Epidermal melanocyte (primary cell): ENCODE results near the gene BRAT1.

Source experiments
- DNase-seq: peaks from one replicate; pipeline ENCODE4 v3.0.0; 2011; ENCODE audit warnings: low spot score; ENCODE audit not compliant: insufficient read length

The BRAT1 gene

DNA sequence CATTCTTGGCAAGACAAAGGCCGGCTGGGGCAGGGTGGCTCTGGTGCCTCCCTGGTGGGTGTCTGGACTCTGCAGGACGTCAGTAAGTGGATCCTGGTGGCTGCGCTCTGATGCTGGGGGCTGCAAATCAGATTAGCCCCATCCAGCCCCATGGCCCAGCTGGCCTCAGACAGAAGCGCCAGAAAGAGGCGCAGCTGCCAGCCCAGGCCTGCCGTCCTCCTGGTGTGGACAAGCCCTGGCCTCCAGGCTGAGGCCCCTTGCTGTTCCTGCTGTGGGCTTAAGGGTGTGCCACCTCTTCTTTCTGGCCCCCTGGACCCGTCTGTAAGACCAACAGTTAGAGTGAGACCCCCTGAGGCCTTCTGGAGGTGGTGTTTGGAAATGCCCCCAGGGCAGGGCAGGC lies 41.6 kb downstream of the BRAT1 start:
- DNase-seq = no peak

DNA sequence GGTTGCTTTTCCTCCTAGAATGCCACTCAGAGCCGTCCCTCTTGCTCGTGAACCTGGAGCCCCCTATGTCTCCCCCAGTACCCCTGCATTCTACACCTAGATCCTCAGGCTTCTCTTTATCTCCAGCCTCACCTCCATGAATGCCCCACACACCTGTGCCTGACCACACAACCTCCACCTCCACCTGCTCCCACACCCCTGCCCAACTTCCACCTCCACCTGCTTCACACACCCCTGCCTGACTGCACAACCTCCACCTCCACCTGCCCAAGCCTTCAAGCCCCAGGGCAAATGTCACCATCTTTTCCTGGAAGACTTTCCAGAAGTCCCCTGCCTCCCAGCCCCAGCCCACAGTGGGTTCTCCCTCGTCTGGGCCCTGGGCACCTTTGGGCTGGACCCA lies 42.6 kb downstream of the BRAT1 start:
- DNase-seq = no peak

- no peak for DNase-seq
These were observed 43.1 kb downstream of the BRAT1 start for GRCh38 chr7:2512179-2512661.

GRCh38 chr7:2511769-2512168 lies 43.6 kb downstream of the BRAT1 start:
- no peak for DNase-seq

DNA sequence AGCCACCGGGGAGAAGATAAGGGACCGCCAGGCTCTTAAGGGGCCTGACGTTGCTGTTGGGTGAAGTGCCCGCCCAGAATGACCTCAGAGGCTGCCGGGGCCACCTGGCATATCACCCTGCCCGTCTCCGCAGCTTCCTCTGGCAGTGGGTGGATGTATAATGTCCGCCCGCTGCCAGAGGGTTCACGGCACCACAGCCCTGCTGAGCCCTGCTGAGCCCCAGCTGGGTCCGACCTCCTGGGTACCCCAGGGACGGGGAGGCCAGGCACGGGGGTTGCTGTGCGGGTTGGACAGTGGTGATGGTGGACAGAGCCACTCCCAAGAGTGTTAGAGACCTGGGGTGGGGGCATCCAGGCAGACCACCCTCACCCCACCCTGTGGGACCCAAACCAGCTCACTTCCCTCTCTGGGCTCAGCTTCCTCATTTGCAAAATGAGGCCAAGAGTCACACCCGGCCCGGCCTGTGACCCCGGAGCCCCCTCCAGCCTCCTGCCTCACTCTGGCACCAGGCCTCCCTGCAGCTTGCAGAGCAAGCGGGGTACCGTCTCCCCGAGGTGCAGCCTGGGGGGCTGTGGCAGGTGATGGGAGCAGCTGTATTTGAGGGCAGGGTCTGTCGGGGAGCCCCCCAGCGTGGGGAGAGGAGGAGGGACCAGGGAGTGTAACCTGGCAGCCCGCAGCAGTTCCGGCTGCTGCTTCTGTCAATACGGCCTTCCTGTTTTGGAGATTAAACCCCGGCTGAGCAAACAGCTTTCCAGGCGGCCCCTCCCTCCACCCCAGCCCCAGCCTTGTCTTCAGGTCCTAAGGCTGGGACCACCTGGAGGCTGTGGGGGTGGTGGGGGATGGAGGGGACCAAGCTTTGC lies 44.2 kb downstream of the BRAT1 start:
- DNase-seq = no peak

- DNase-seq = no peak
These were observed 45.1 kb downstream of the BRAT1 start for GRCh38 chr7:2510130-2510776.

DNA sequence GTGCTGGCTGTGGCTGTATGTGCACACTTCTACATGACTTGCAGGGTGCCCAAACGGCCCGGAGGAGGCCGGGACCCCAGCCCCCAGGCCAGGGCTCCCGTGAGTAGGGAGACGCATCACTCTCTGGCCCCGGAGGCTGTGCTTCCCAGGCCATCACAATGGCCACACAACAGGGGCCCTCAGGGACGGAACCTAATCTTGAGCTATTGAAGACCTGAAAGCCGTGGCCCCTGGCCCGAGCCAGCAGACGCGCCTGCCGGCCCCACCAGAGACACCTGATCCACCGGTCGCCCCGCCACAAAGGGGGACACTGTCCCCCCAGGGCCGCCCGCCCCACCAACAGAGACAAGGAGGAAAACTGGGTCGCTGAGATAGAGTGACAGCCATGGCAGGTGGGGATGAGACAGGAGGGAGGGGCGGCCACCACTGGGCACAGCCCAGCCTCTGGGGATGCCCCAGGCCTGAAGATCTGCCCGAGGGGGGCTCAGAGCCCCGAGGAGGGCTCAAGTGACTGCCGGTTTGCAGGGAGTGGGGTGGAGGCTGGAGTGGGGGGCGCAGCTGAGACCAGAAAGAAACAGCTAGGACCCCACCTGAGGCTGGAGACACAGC lies 45.9 kb downstream of the BRAT1 start:
- DNase-seq = no peak

DNA sequence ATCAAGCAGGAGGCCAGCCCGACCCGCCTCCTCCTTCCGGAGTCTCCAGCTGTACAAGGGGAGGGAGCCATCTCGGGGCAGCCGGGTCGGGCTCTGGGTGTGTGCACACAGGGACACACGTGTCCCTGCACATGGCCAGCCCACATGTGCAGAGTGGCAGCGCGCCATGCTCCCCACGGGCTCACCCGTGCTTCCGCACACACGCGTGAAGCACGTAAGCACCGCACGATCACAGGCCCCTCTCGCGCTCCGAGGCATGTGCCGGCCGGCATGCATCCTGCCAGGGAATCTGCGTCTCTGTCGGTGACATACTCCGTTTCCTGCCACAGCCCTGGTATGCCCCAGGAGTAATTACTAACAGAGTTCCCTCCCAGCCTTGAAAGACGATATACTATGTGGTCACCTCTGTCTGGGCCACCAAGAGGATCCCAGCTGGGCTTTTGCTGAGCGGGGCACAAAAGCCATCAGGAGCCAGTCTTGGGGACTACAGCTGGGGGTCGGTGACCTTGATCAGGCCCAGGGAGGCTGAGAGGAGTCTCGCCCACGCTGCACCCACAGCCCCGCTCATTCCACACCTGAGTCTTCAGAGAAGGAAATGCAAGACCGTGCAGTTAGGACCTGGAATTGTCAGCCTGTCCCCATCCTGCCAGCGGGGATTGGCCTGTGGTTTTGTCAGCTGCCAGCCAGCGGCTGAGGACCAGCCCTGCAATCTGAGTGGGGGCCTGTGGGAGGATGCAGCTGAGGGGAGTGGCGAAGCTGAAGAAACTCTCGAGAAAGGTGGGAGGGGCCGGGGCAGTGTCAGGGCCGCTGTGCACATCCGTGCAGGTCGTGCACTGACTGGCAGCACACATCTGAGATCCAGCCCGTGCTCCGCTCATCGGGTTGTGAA lies 46.8 kb downstream of the BRAT1 start:
- DNase-seq = peak; percentile 77

GRCh38 chr7:2507917-2508306 lies 47.4 kb downstream of the BRAT1 start:
- no peak for DNase-seq

DNA sequence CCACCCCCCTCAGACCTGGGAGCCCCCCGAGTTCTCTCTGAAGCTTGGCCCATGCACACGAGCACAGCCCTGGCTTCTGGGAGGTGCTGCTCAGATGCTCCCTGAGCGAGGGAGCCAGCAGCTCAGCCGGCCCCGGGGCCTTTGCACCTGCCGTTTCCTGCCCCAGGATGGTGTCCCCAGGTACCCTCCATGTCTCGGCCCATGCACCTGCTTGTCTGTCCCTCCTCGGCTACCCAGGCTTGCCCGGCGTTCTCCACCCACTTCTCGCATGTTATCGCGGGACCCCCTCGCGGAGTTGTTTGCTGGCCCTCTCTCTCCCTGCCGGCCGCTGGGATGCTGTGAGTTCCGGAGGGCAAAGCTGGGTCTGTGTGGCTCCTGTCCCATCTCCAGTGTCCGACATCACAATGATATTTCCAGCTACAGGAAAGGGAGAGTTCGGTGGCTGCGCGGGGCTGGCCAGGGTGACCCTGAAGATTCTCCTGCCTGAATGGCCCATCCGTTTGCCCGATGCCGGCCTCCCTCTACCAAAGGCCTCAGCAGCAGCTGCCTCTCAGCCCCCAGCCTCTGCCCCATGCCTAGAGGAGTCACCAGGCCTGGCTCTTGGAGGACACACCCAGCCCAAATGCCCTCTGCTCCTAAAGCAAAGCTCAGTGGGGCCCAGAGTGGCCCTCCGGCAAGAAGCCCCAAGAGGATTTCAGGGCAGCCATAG lies 48.0 kb downstream of the BRAT1 start:
- DNase-seq = no peak

DNA sequence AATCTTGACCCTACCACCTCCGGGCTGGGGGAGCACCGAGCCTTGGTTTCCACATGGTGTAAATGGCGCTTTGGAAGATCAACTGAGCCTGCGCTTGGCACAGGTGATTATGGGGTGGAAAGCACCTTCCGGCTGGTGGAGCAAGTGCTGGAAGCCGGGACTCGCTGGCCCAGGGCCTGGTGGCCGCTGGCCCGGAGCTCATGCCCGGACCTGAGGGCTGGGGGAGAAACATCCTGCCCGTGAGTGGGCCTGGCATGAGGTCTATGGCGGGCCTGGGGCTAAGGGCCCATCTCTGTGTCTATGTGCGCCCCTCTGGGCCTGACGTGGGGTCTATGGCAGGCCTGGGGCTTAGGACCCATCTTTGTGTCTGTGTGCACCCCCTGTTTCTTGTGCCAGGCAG lies 49.9 kb downstream of the BRAT1 start:
- no peak for DNase-seq

GRCh38 chr7:2504889-2505375 lies 50.4 kb downstream of the BRAT1 start:
- DNase-seq = no peak

GRCh38 chr7:2504128-2504888 lies 51.0 kb downstream of the BRAT1 start:
- DNase-seq = no peak

DNA sequence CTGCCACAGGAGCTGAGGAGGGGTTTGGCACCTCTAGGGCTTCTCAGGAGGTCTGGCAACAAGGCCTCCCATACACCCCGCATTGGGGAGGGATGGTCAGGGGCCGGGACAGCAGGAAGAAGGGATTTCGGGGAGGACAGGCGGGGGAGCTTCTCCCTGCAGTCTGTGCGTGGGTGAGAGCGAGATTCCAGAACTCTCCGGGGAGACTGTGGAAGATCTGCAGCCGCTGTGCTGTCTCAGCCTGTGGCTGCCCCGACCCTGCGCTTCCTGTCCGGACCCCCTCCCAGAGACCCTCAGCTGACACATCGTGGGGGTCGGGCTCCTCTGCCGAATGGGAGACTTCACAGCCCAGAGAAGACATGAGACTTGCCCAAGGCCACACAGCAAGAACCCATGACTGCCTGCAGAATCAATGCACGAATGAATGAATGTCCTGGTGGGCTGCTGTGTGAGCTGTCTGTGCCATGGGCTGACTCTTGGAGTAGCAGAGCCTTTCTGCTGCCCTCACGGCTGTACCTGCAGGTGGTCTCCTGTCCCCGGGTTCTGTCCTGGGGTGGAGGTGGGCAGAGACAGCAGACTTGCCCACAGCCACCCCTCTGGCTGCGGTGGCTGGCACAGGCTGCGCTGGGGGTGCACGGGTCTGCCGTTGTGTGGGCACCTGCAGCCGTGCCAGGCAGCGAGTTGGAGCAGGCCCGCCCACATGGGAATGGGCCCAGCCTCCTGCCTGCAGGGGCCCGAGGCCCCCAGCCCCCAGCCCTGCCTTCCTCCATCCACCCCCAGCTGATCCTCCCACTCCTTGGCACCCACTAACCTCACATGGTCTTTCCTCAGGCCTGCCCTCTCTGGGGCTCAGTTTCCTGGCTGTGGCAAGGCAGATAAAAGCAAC lies 52.0 kb downstream of the BRAT1 start:
- no peak for DNase-seq

- DNase-seq = no peak
These were observed 52.7 kb downstream of the BRAT1 start for GRCh38 chr7:2502647-2502966.

DNA sequence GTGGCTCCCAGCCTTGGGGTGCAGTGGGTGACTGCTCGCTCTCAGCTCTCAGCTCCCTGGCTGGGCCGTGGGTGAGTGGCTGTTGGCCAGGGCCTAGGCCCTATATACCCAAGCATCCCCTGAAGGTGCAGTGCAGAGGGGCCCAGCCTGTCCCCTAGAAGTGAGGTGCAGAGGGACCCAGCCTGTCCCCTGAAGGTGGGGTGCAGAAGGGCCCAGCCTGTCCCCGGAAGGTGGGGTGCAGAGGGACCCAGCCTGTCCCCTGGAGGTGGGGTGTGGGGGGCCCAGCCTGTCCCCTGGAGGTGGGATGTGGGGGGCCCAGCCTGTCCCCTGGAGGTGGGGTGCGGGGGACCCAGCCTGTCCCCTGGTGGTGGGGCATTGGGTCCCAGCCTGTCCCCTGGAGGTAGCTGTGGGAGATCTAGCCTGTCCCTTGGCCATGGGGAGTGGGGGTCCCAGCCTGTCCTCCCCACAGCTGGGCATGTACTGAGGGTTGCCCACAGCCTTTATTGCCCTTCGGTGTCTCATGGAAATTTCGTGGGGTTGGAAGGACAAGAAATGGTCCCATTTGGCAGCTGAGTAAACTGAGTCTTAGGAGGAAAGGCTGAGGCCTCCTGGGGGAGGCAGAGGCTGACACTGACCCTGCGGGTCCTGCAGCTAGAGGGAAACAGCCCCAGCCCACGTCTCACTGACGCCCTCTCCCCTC lies 53.2 kb downstream of the BRAT1 start:
- DNase-seq = no peak

DNA sequence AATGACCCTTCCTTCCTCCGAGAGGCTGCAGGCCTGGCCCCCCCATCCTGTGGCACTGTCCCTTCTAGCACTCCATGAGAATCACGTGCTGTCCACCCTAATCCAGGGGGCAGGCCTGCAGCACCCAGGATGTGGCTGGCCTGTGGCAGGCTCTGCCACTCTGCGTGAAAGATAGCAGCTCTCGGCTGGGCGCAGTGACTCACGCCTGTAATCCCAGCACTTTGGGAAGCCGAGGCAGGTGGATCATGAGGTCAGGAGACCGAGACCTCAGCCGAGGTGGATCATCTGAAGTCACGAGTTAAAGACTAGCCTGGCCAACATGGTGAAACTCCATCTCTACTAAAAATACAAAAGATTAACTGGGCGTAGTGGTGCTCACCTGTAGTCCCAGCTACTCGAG lies 54.6 kb downstream of the BRAT1 start:
- DNase-seq = no peak

GRCh38 chr7:2499719-2500430 lies 55.4 kb downstream of the BRAT1 start:
- DNase-seq = no peak
